K562 (cell line): ENCODE data around the gene PRKG1. TPM values are rescaled to one million over a fixed set of nuclear protein-coding genes. Genes with fewer than 3 reads are reported as not detected.

Experiments
- ATAC-seq: fragments of 200-7000 bp; cut with Tn5 transposase; 3 replicates; pipeline ENCODE4 v1.9.1; 2020; ENCODE audit warnings: moderate library complexity
- Bru-seq: library from RNA; stranded (reverse); fragments of 400-500 nt; gene quantifications from one replicate; lab custom pipeline; 2021; lab: Mats Ljungman, UMichigan
- BruChase-seq, 2 experiments: library from RNA; stranded (reverse); fragments of 400-500 nt; gene quantifications; one replicate each; lab custom pipeline; 2021; lab: Mats Ljungman, UMichigan
- BruUV-seq: library from RNA; stranded (reverse); fragments of 400-500 nt; replicated peaks from 2 replicates; lab custom pipeline; 2021; lab: Mats Ljungman, UMichigan
- CTCF ChIA-PET: fragments of 300-600 bp; formaldehyde crosslinking; extraction: SDS; loops from one replicate; lab custom pipeline; 2021; ENCODE audit warnings: low intra/inter-chr PET ratio; lab: Yijun Ruan, JAX
- POLR2A ChIA-PET: fragments of 300-600, 350-650 bp; sonication (Branson Sonifier 250); formaldehyde crosslinking; extraction: SDS; loops from one replicate; lab custom pipeline; 2021; ENCODE audit warnings: antibody characterized with exemption, inconsistent platforms; lab: Yijun Ruan, JAX
- DNase-seq, 4 experiments: peaks; one replicate each; pipeline versions ENCODE4 v3.0.0 to v3.0.0-alpha.2; 2011 to 2018; ENCODE audit warnings: low spot score in 3 of 4, mixed read lengths in 3 of 4; ENCODE audit errors: extremely low read depth in 1 of 4
- FAIRE-seq: peaks from 2 replicates; lab custom pipeline; 2011; peaks lifted over from hg19 to GRCh38; lab: Jason Lieb, UNC
- H2AFZ ChIP-seq: 2 replicates; pipeline ENCODE4 v1.6.0; 2011; ENCODE audit warnings: low read depth, low read length, control low read depth, inconsistent platforms
- H3K27ac ChIP-seq: fragments of 200-600 bp; 3 replicates; pipeline ENCODE4 v1.8.0; 2011; ENCODE audit warnings: low read depth, mild to moderate bottlenecking, control low read depth, inconsistent platforms, low read length, moderate library complexity, mixed read lengths; ENCODE audit errors: extremely low read depth
- H3K27me3 ChIP-seq, 2 experiments: fragments of 300-600 bp in 1 of 2; 2 replicates in 1 of 2; 3 replicates in 1 of 2; pipeline versions ENCODE4 v1.6.0 to v1.8.0; 2011; ENCODE audit warnings: inconsistent platforms in 2 of 2, low read length in 2 of 2, mild to moderate bottlenecking in 1 of 2, mixed read lengths in 1 of 2, moderate library complexity in 1 of 2; ENCODE audit not compliant: control insufficient read depth in 2 of 2, insufficient read depth in 2 of 2
- H3K36me3 ChIP-seq: fragments of 300-600 bp; 3 replicates; pipeline ENCODE4 v1.8.0; 2011; ENCODE audit warnings: mild to moderate bottlenecking, low read length, inconsistent platforms; ENCODE audit not compliant: control insufficient read depth, insufficient read depth
- H3K4me1 ChIP-seq, 2 experiments: fragments of 200-600 bp in 1 of 2; replicated peaks in 1 of 2; 2 replicates in 1 of 2; 3 replicates in 1 of 2; pipeline versions ENCODE4 v1.5.1 to v1.8.0; 2011; ENCODE audit warnings: inconsistent platforms in 2 of 2, low read length in 2 of 2, mild to moderate bottlenecking in 1 of 2, mixed read lengths in 1 of 2, moderate library complexity in 1 of 2; ENCODE audit not compliant: control insufficient read depth in 2 of 2, insufficient read depth in 2 of 2
- H3K4me2 ChIP-seq: 2 replicates; pipeline ENCODE4 v1.6.1; 2011; ENCODE audit warnings: low read length, control low read depth, inconsistent platforms, mixed read lengths; ENCODE audit not compliant: insufficient read depth
- H3K4me3 ChIP-seq: fragments of 200-600 bp; sonication (generic), shearing (Covaris generic); 2 replicates; pipeline ENCODE4 v1.5.1; 2016; ENCODE audit warnings: control low read depth, inconsistent platforms
- H3K79me2 ChIP-seq: fragments of 200-600 bp; 3 replicates; pipeline ENCODE4 v1.8.0; 2011; ENCODE audit warnings: low read length, inconsistent platforms; ENCODE audit not compliant: control insufficient read depth, insufficient read depth
- H3K9ac ChIP-seq, 2 experiments: 2 replicates each; pipeline versions ENCODE4 v1.6.0 to v1.6.1; 2011; ENCODE audit warnings: low read depth in 2 of 2, low read length in 2 of 2, control low read depth in 1 of 2, inconsistent platforms in 1 of 2, mild to moderate bottlenecking in 1 of 2, mixed read lengths in 1 of 2; ENCODE audit not compliant: insufficient read depth in 1 of 2
- H3K9me1 ChIP-seq: one replicate; pipeline ENCODE4 v1.6.0; 2011; ENCODE audit warnings: inconsistent platforms, mild to moderate bottlenecking, low read length, moderate library complexity; ENCODE audit not compliant: control insufficient read depth, insufficient read depth
- H3K9me3 ChIP-seq: replicated peaks from 2 replicates; pipeline ENCODE4 v1.5.1; 2011; ENCODE audit warnings: low read depth, low read length, inconsistent platforms; ENCODE audit not compliant: control insufficient read depth, insufficient read depth
- H4K20me1 ChIP-seq: replicated peaks from 2 replicates; pipeline ENCODE4 v1.6.1; 2011; ENCODE audit warnings: low read length, inconsistent platforms, mixed read lengths; ENCODE audit not compliant: control insufficient read depth, insufficient read depth
- BACH1 ChIP-seq: fragments of 200-800 bp; sonication (Bioruptor generic); IDR thresholded peaks from 2 replicates; pipeline ENCODE4 v1.6.1; 2016; ENCODE audit warnings: missing genetic modification characterization, missing compliant biosample characterization
- BCOR ChIP-seq: fragments of 450-650 bp; IDR thresholded peaks from 2 replicates; pipeline ENCODE4 v1.6.1; 2016
- CREM ChIP-seq: IDR thresholded peaks from 2 replicates; pipeline ENCODE4 v1.6.1; 2014; ENCODE audit warnings: antibody characterized with exemption, low read depth
- CTBP1 ChIP-seq: fragments of 450-650 bp; IDR thresholded peaks from 2 replicates; pipeline ENCODE4 v1.6.1; 2016; ENCODE audit warnings: borderline replicate concordance
- DACH1 ChIP-seq: fragments of 450-650 bp; IDR thresholded peaks from 2 replicates; pipeline ENCODE4 v1.6.1; 2018; ENCODE audit not compliant: partially characterized antibody
- FIP1L1 ChIP-seq: fragments of 200-400 bp; formaldehyde crosslinking; IDR thresholded peaks from 2 replicates; pipeline ENCODE4 v1.6.1; 2018; ENCODE audit warnings: mild to moderate bottlenecking, low read depth, low read length; ENCODE audit not compliant: poor library complexity, severe bottlenecking
- KLF10 ChIP-seq: fragments of 250-450 bp; sonication (Bioruptor Pico); IDR thresholded peaks from 2 replicates; pipeline ENCODE4 v1.6.1; 2021; ENCODE audit warnings: matching md5 sums
- MYBL2 ChIP-seq, 2 experiments: fragments of 450-650 bp in 1 of 2; sonication (generic) in 1 of 2; formaldehyde crosslinking in 1 of 2; IDR thresholded peaks; 2 replicates each; pipeline versions ENCODE4 v1.6.1 to v1.8.1; 2017 to 2022; ENCODE audit warnings: borderline replicate concordance in 1 of 2, inconsistent platforms in 1 of 2, low read depth in 1 of 2, mild to moderate bottlenecking in 1 of 2, missing genetic modification reagents in 1 of 2, moderate library complexity in 1 of 2
- NBN ChIP-seq: fragments of 450-650 bp; IDR thresholded peaks from 2 replicates; pipeline ENCODE4 v1.6.1; 2016; ENCODE audit warnings: low read depth, mild to moderate bottlenecking
- NR2C1 ChIP-seq, 2 experiments: fragments of 450-650 bp; IDR thresholded peaks; 2 replicates each; pipeline ENCODE4 v1.6.1; 2017; ENCODE audit warnings: mild to moderate bottlenecking in 2 of 2, antibody characterized with exemption in 1 of 2, inconsistent platforms in 1 of 2, missing compliant biosample characterization in 1 of 2, missing genetic modification characterization in 1 of 2
- RCOR1 ChIP-seq, 2 experiments: IDR thresholded peaks; 2 replicates each; pipeline ENCODE4 v1.6.1; 2012; ENCODE audit warnings: low read depth in 2 of 2, low read length in 2 of 2, borderline replicate concordance in 1 of 2, improper control_type of control experiment in 1 of 2
- SAP30 ChIP-seq: fragments of 200-600 bp; sonication (generic); IDR thresholded peaks from 2 replicates; pipeline ENCODE4 v1.6.1; 2012; ENCODE audit warnings: borderline replicate concordance, low read depth, mild to moderate bottlenecking, moderate library complexity, low read length, control low read depth, inconsistent platforms; ENCODE audit not compliant: insufficient read depth, poor library complexity, severe bottlenecking
- SNAPC5 ChIP-seq: fragments of 250-450 bp; sonication (Bioruptor Pico); IDR thresholded peaks from 2 replicates; pipeline ENCODE4 v1.8.0; 2021; ENCODE audit warnings: moderate library complexity, mild to moderate bottlenecking, inconsistent platforms
- TAF7 ChIP-seq: fragments of 450-650 bp; IDR thresholded peaks from 2 replicates; pipeline ENCODE4 v1.6.1; 2016; ENCODE audit warnings: missing genetic modification characterization, missing compliant biosample characterization
- ZKSCAN3 ChIP-seq: fragments of 250-450 bp; sonication (Bioruptor Pico); IDR thresholded peaks from 2 replicates; pipeline ENCODE4 v1.4.0; 2020
- ZNF668 ChIP-seq: fragments of 250-450 bp; sonication (Bioruptor Pico); IDR thresholded peaks from 2 replicates; pipeline ENCODE4 v1.8.0; 2022; ENCODE audit warnings: mild to moderate bottlenecking, inconsistent platforms
- ZNF696 ChIP-seq: fragments of 250-450 bp; sonication (Bioruptor Pico); conservative IDR thresholded peaks from 2 replicates; pipeline ENCODE4 v1.4.0; 2020; ENCODE audit warnings: mild to moderate bottlenecking, moderate library complexity
- ZNF75A ChIP-seq: fragments of 450-650 bp; formaldehyde crosslinking; IDR thresholded peaks from 2 replicates; pipeline ENCODE4 v1.4.0; 2020; ENCODE audit warnings: mild to moderate bottlenecking
- WGBS: fragments of 100-300 bp; shearing (Covaris generic); methylation state at CpG from one replicate; pipeline ENCODE4 v1.1.6; 2016; ENCODE audit warnings: low coverage, mixed read lengths; ENCODE audit not compliant: insufficient coverage; ENCODE audit errors: missing lambda C conversion rate; 5-methylcytosine and 5-hydroxymethylcytosine counted together
- in situ Hi-C: fragments of 300-500 bp; cut with MboI; formaldehyde crosslinking; loops from 4 replicates; pipeline ENCODE4 v1.15.0; 2018; ENCODE audit warnings: inconsistent platforms, mixed read lengths
- intact Hi-C: fragments of 100-400 bp; cut with micrococcal nuclease; formaldehyde crosslinking; loops from 2 replicates; pipeline ENCODE4 v1.14.2; 2022
- long read RNA-seq, 3 experiments: library from polyadenylated mRNA in 2 of 3; library from RNA in 1 of 3; unstranded in 2 of 3; stranded (forward) in 1 of 3; transcript quantifications; one replicate each; pipeline ENCODE4 v2.0.0, GENCODE V29; 2019 to 2022
- polyA minus RNA-seq, 3 experiments: library from RNA; depleted of rRNA, polyadenylated mRNA; stranded (reverse); fragments of >200 nt; gene quantifications; 2 replicates each; pipeline ENCODE4 v1.2.3, GENCODE V29; 2011
- polyA plus RNA-seq, 8 experiments: library from polyadenylated mRNA; depleted of rRNA in 4 of 8; stranded (reverse) in 5 of 8; unstranded in 3 of 8; fragments of >200 nt; fragmentation: Nextera tagmentation in 2 of 8; fragmentation: Illumina TruSeq in 1 of 8; extraction: Ambion mirVana in 2 of 8; extraction: Trizol in 1 of 8; gene quantifications; 2 replicates each; pipeline versions ENCODE4 v1.2.1 to v1.2.3, GENCODE V29; 2011 to 2014; ENCODE audit warnings: inconsistent platforms in 1 of 8, missing spikeins in 1 of 8
- total RNA-seq, 7 experiments: library from RNA; depleted of rRNA in 6 of 7; stranded (reverse); fragments of >200 nt in 6 of 7; fragmentation: Illumina TruSeq in 2 of 7; extraction: Trizol in 2 of 7; gene quantifications; 2 replicates each; pipeline versions ENCODE4 v1.2.1 to v1.2.3, GENCODE V29; 2011 to 2021; ENCODE audit warnings: low replicate concordance in 1 of 7

The PRKG1 gene
- total RNA-seq (2011; cell fraction: chromatin; rRNA removed; ENCODE audit: low replicate concordance) = not detected in 2 replicates
- not detected in 2 replicates for total RNA-seq (2011; cell fraction: nucleolus; rRNA removed)
- not detected in 2 replicates for total RNA-seq (2011; cell fraction: nucleoplasm; rRNA removed)
- not detected in 2 replicates for total RNA-seq (2014; rRNA removed)
- total RNA-seq (2014; rRNA removed; fragmentation: Illumina TruSeq; extraction: Trizol) = not detected in 2 replicates
- not detected in 2 replicates for total RNA-seq (2015; rRNA removed; fragmentation: Illumina TruSeq; extraction: Trizol)
- 0.07 and 0.22 TPM in 2 replicates for total RNA-seq (2021)
- polyA plus RNA-seq (2011; rRNA removed) = not detected in 2 replicates
- polyA plus RNA-seq (2011; cell fraction: cytosol; rRNA removed) = not detected in 2 replicates
- polyA plus RNA-seq (2011; cell fraction: nucleus; rRNA removed) = not detected in 2 replicates
- not detected in 2 replicates for polyA plus RNA-seq (2012)
- polyA plus RNA-seq (2014; fragmentation: Illumina TruSeq; extraction: Trizol) = not detected in 2 replicates
- polyA plus RNA-seq (2014; fragmentation: Nextera tagmentation; extraction: Ambion mirVana) = not detected
- not detected in 2 replicates for polyA plus RNA-seq (2014; rRNA removed)
- polyA minus RNA-seq (2011; rRNA and poly(A)+ RNA removed) = not detected in 2 replicates
- polyA minus RNA-seq (2011; cell fraction: cytosol; rRNA and poly(A)+ RNA removed) = not detected in 2 replicates
- not detected in 2 replicates for polyA minus RNA-seq (2011; cell fraction: nucleus; rRNA and poly(A)+ RNA removed)
- percentile 8 among the genes with signal in this experiment for Bru-seq, nascent RNA
- percentile 6 among the genes with signal in this experiment for BruChase-seq, experiment 1, labeled RNA remaining after a 2-hour chase
- percentile 13 among the genes with signal in this experiment for BruChase-seq, experiment 2, labeled RNA remaining after a 6-hour chase
- long read RNA-seq, experiment 1, partial matches to known transcripts = 0 of 2 reads
- long read RNA-seq, experiment 1, other reads (novel, unspliced or antisense) = 2 of 2 reads
- long read RNA-seq, experiment 2, partial matches to known transcripts = 0 of 1 reads
- long read RNA-seq, experiment 2, other reads (novel, unspliced or antisense) = 1 of 1 reads
- long read RNA-seq, experiment 3 = 0 reads

GRCh38 chr10:51074238-51075028 lies at the start of gene PRKG1:
Gene PRKG1 (plus strand): TSS chr10:51074487.
- 2% methylated on average over 53 of the region's 59 CpGs for WGBS
- H3K79me2 ChIP-seq = no peaks in the 10 kb centered on the region
- in situ Hi-C loops = no loop called here
- ATAC-seq (peak; percentile 25; the same call in 1 of the 3 replicates), DNase-seq (no peak)
- no TSS peak for BruUV-seq
- ChIA-PET CTCF (no interaction called here), POLR2A (no interaction called here)
- H3K4me3 ChIP-seq = no peak within 1 kb of the TSS
- H3K36me3 ChIP-seq = no peaks in the 10 kb centered on the region
- H4K20me1 ChIP-seq = no peaks in the 10 kb centered on the region
- no peak within 1 kb of the TSS for H3K4me2 ChIP-seq
- H3K9ac ChIP-seq = no peak within 1 kb of the TSS
- H3K4me1 ChIP-seq = 0 out of 5 replicates have a peak, but pooled peaks cover 0 to 3% of the 10 kb centered on the region in 2 experiments
- H3K9me3 ChIP-seq = no peaks in the 10 kb centered on the region
- H2AFZ ChIP-seq = no peak within 1 kb of the TSS
- TF ChIP-seq ZKSCAN3 (CRISPR knock-in tag) (no peak), BACH1 (no peak), BCOR (no peak), SNAPC5 (CRISPR knock-in tag) (no peak), KLF10 (CRISPR knock-in tag) (no peak), ZNF668 (CRISPR knock-in tag) (no peak), CTBP1 (no peak), NBN (no peak), DACH1 (no peak), FIP1L1 (no peak), MYBL2 (IDR thresholded peaks at IDR 0.05; ENCODE audit: low read depth) (no peak), MYBL2 (CRISPR knock-in tag; IDR thresholded peaks at IDR 0.05; ENCODE audit: borderline replicate concordance) (no peak), ZNF696 (CRISPR knock-in tag) (no peak), TAF7 (tag) (no peak), SAP30 (no peak), RCOR1 (IDR thresholded peaks at IDR 0.05; ENCODE audit: borderline replicate concordance in 1 of 2, low read depth in 2 of 2, low read length in 2 of 2) (no peak), CREM (no peak), NR2C1 (IDR thresholded peaks at IDR 0.05) (no peak), NR2C1 (tag; IDR thresholded peaks at IDR 0.05) (no peak), ZNF75A (no peak)
- TF ChIP-seq, all 486 proteins: peak for 0
- Histone ChIP-seq H3K27ac (no peak within 1 kb of the TSS), H3K27me3 (peaks cover 0 to 10% of the 10 kb centered on the region in 2 experiments; a peak in 2 of 5 replicates), H3K9me1 (no peaks in the 10 kb centered on the region)
- no peak for FAIRE-seq
- intact Hi-C loops = no loop called here
